GM12873 (cell line): ENCODE results near the gene LUC7L.

Source experiments
- TF ChIP-seq, protein P1 (sequence below): IDR thresholded peaks from 2 replicates; pipeline ENCODE4 v1.5.1; 2012; ENCODE audit warnings: low read depth, mild to moderate bottlenecking, moderate library complexity, low read length, control low read depth; ENCODE audit not compliant: insufficient read depth; ENCODE audit errors: missing control alignments

Gene LUC7L

DNA sequence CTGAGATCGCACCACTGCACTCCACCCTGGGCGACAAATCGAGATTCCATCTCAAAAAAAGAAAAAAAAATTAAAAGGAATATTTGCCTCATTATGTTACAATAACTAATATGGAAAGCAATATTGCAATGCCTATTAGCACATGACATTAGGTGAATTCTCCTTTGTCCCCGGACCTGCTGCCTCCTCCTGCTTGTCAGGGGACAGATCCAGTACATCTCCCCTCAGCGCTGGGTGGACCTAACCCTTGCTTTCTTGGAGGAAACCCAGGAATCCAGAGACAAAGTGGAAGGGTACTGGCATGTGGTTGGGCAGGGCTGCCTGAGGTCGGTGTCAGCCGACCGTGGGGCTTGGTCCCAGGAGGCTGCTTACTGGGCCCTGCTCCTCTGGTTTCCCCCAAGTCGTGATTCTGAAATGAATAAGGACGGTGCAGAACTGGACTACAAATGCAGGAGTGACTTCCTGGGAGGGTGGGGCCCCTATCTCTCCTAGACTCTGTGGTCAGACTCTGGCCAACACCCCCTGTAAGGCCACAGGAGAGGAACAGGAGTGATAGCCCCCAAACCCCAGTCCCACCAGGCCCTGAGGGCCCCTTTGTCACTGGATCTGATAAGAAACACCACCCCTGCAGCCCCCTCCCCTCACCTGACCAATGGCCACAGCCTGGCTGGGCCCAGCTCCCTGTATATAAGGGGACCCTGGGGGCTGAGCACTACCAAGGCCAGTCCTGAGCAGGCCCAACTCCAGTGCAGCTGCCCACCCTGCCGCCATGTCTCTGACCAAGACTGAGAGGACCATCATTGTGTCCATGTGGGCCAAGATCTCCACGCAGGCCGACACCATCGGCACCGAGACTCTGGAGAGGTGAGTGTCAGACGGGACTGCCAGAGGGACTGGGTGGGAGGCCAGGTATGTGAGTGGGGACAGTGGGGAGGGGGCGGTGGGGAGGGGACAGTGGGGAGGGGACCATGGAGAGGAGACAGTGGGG is 76.8 kb downstream of the LUC7L start, which contains the start of gene HBZ:
HBZ (plus strand) TSS at position 504 of the 988 bp plus-strand sequence; CDS start at position 770, 266 bp downstream.
- TF ChIP-seq, protein P1, sequence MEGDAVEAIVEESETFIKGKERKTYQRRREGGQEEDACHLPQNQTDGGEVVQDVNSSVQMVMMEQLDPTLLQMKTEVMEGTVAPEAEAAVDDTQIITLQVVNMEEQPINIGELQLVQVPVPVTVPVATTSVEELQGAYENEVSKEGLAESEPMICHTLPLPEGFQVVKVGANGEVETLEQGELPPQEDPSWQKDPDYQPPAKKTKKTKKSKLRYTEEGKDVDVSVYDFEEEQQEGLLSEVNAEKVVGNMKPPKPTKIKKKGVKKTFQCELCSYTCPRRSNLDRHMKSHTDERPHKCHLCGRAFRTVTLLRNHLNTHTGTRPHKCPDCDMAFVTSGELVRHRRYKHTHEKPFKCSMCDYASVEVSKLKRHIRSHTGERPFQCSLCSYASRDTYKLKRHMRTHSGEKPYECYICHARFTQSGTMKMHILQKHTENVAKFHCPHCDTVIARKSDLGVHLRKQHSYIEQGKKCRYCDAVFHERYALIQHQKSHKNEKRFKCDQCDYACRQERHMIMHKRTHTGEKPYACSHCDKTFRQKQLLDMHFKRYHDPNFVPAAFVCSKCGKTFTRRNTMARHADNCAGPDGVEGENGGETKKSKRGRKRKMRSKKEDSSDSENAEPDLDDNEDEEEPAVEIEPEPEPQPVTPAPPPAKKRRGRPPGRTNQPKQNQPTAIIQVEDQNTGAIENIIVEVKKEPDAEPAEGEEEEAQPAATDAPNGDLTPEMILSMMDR, result no peak

- TF ChIP-seq, protein P1, result no peak
These were observed 80.1 kb downstream of the LUC7L start for GRCh38 chr16:149024-149660.

DNA sequence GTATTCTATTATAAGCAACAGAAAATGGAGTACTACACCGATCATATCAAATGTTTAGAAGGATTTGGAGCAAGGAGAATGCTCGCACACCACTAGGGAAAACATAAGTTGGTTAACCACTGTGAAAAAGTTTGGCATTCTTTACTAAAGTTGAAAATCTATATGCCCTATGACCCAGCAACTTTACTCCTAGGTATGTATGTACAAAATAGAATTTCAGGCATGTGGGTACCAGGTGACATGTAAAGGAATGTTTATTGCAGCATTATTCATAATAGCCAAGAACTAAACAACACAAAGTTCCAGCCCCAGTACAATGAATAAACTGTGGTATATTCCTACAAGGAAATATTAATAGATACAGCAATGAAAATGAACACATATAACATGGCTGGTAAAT is 82.6 kb downstream of the LUC7L start:
- TF ChIP-seq, protein P1, result no peak

DNA sequence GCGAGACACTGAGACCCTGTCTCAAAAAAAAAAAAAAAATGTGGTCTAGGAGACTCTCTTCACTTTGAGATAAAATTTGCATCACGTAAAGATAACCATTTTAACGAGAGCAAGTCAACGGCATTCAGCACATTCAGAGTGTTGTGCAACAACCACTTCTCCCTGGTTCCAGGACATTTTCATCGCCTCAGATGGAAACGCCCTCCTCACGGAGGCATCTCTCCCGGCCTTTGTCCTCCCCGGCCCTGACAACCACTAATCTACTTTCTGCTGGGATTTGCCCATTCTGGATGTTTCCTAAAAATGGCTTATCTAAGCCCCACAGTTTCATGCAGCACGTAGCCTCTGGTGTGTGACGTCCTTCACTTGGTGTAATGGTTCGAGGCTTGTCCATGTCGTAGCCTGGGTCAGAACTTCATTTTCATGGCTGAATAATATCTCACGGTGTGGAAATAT is 84.4 kb downstream of the LUC7L start:
- TF ChIP-seq, protein P1, result no peak

GRCh38 chr16:143456-143855 is 85.8 kb downstream of the LUC7L start:
- TF ChIP-seq, protein P1, result no peak

DNA sequence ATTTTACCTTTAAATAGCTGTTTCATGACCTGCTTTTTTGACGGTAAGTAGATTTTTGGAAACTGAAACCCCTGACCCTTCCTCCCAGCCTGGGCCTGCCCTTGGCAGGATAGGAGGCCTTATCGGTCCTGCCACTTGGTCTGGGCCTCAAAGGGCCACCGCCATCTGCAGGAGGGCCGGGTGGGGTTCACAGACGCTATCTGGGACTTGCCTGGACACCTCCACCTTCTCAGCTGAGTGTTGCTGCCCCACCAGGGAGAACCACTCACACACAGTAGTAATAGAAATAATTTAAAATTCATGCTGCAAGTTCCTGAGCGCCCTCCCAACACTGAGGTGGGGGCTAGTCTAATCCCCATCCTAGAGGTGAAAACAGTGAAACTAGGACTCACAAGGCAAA is 86.2 kb downstream of the LUC7L start:
- TF ChIP-seq, protein P1, result no peak

GRCh38 chr16:142405-142967 is 86.8 kb downstream of the LUC7L start:
- TF ChIP-seq, protein P1, result no peak
